KOPT-K1 (cell line): ENCODE measurements around the gene GRAMD1B.
"Not testable (repeated sequence)": the region's sequence is repeated elsewhere in the genome, so short reads cannot be mapped to it uniquely, and the experiment has no call there.

Source experiments
- H3K27ac ChIP-seq: fragments of 200-600 bp; sonication (generic); 2 replicates; pipeline ENCODE4 v1.5.1; 2016; ENCODE audit warnings: antibody characterized with exemption, mild to moderate bottlenecking, low read depth, low read length; ENCODE audit not compliant: poor library complexity, severe bottlenecking
- H3K36me3 ChIP-seq: fragments of 200-600 bp; sonication (generic); 2 replicates; pipeline ENCODE4 v1.5.1; 2017; ENCODE audit warnings: antibody characterized with exemption, mild to moderate bottlenecking, low read length, moderate library complexity; ENCODE audit not compliant: insufficient read depth
- H3K9me3 ChIP-seq: fragments of 200-600 bp; sonication (generic); 2 replicates; pipeline ENCODE4 v1.5.1; 2017; ENCODE audit warnings: antibody characterized with exemption, low read length, mild to moderate bottlenecking; ENCODE audit not compliant: insufficient read depth, poor library complexity, severe bottlenecking

Gene GRAMD1B

GRCh38 chr11:123560006-123560405 is 129.9 kb downstream of the GRAMD1B start:
- Histone ChIP-seq H3K27ac (no peak overlapping the region), H3K9me3 (no peaks in the 10 kb centered on the region), H3K36me3 (no peaks in the 10 kb centered on the region)

GRCh38 chr11:123561431-123561800 is 131.3 kb downstream of the GRAMD1B start:
- Histone ChIP-seq H3K9me3 (no peaks in the 10 kb centered on the region), H3K27ac (no peak overlapping the region), H3K36me3 (no peaks in the 10 kb centered on the region)

GRCh38 chr11:123562158-123562557 is 132.1 kb downstream of the GRAMD1B start:
- Histone ChIP-seq H3K27ac (no peak overlapping the region), H3K9me3 (no peaks in the 10 kb centered on the region), H3K36me3 (no peaks in the 10 kb centered on the region)

- H3K9me3 ChIP-seq: no peaks in the 10 kb centered on the region
- H3K27ac ChIP-seq: no peak overlapping the region
- H3K36me3 ChIP-seq: no peaks in the 10 kb centered on the region
Measured at GRCh38 chr11:123562829-123563228, 132.8 kb downstream of the GRAMD1B start.

- Histone ChIP-seq H3K27ac (no peak overlapping the region), H3K36me3 (no peaks in the 10 kb centered on the region), H3K9me3 (no peaks in the 10 kb centered on the region)
Measured at GRCh38 chr11:123564221-123564620, 134.2 kb downstream of the GRAMD1B start.

GRCh38 chr11:123566852-123567251 is 136.8 kb downstream of the GRAMD1B start:
- Histone ChIP-seq H3K36me3 (no peaks in the 10 kb centered on the region), H3K27ac (no peak overlapping the region), H3K9me3 (no peaks in the 10 kb centered on the region)

- H3K27ac ChIP-seq: no peak overlapping the region
- no peaks in the 10 kb centered on the region for H3K9me3 ChIP-seq
Measured at GRCh38 chr11:123567466-123567865, 137.4 kb downstream of the GRAMD1B start.

GRCh38 chr11:123568367-123568870 is 138.3 kb downstream of the GRAMD1B start:
- Histone ChIP-seq H3K27ac (no peak overlapping the region), H3K9me3 (no peaks in the 10 kb centered on the region), H3K36me3 (no peaks in the 10 kb centered on the region)

More at GRCh38 chr11:123567466-123567865, 137.4 kb downstream of the GRAMD1B start:
- H3K36me3 ChIP-seq: no peaks in the 10 kb centered on the region

- no peaks in the 10 kb centered on the region for H3K36me3 ChIP-seq
- no peak overlapping the region for H3K27ac ChIP-seq
Measured at GRCh38 chr11:123569393-123569792, 139.3 kb downstream of the GRAMD1B start.

GRCh38 chr11:123570939-123571580 is 141.0 kb downstream of the GRAMD1B start:
- Histone ChIP-seq H3K27ac (no peak overlapping the region), H3K9me3 (no peaks in the 10 kb centered on the region), H3K36me3 (no peaks in the 10 kb centered on the region)

More at GRCh38 chr11:123569393-123569792, 139.3 kb downstream of the GRAMD1B start:
- no peaks in the 10 kb centered on the region for H3K9me3 ChIP-seq

GRCh38 chr11:123572791-123573190 is 142.7 kb downstream of the GRAMD1B start:
- not testable (repeated sequence) for H3K36me3 ChIP-seq, H3K27ac ChIP-seq, H3K9me3 ChIP-seq

- H3K27ac ChIP-seq: no peak overlapping the region
- no peaks in the 10 kb centered on the region for H3K36me3 ChIP-seq
- H3K9me3 ChIP-seq: no peaks in the 10 kb centered on the region
Measured at GRCh38 chr11:123573286-123573685, 143.2 kb downstream of the GRAMD1B start.

- H3K27ac ChIP-seq: no peak overlapping the region
- H3K9me3 ChIP-seq: no peaks in the 10 kb centered on the region
- H3K36me3 ChIP-seq: no peaks in the 10 kb centered on the region
Measured at GRCh38 chr11:123575441-123575840, 145.4 kb downstream of the GRAMD1B start.

GRCh38 chr11:123576082-123576481 is 146.0 kb downstream of the GRAMD1B start:
- no peak overlapping the region for H3K27ac ChIP-seq
- H3K9me3 ChIP-seq: no peaks in the 10 kb centered on the region
- H3K36me3 ChIP-seq: no peaks in the 10 kb centered on the region

GRCh38 chr11:123576501-123576900 is 146.4 kb downstream of the GRAMD1B start:
- Histone ChIP-seq H3K36me3 (no peaks in the 10 kb centered on the region), H3K9me3 (no peaks in the 10 kb centered on the region), H3K27ac (no peak overlapping the region)

GRCh38 chr11:123577081-123577598 is 147.1 kb downstream of the GRAMD1B start:
- no peaks in the 10 kb centered on the region for H3K9me3 ChIP-seq
- H3K36me3 ChIP-seq: no peaks in the 10 kb centered on the region
- H3K27ac ChIP-seq: no peak overlapping the region
